Kidney epithelial cell (primary cell): ENCODE measurements around the gene ATF3. TPM values are rescaled to one million over a fixed set of nuclear protein-coding genes. Genes with fewer than 3 reads are reported as not detected.
A peak's percentile ranks its signal among the peaks of the same experiment; 100 is the strongest.

ENCODE experiments used
- DNase-seq: peaks from one replicate; pipeline ENCODE4 v3.0.0-alpha.2; 2010; ENCODE audit warnings: low read depth
- H3K27me3 ChIP-seq: 2 replicates; pipeline ENCODE4 v1.6.0; 2011; ENCODE audit warnings: low read length; ENCODE audit not compliant: control insufficient read depth, insufficient read depth
- H3K36me3 ChIP-seq: 2 replicates; pipeline ENCODE4 v1.5.1; 2011; ENCODE audit warnings: low read length; ENCODE audit not compliant: control insufficient read depth, insufficient read depth
- H3K4me3 ChIP-seq: 2 replicates; pipeline ENCODE4 v1.5.1; 2011; ENCODE audit warnings: low read depth, mild to moderate bottlenecking, control low read depth, low read length
- total RNA-seq: library from RNA; depleted of rRNA; stranded (reverse); fragments of >200 nt; gene quantifications from 2 replicates; pipeline ENCODE4 v1.2.3, GENCODE V29; 2015
- TF ChIP-seq, protein P1 (sequence below): IDR thresholded peaks from 2 replicates; pipeline ENCODE4 v1.5.1; 2011; ENCODE audit warnings: mild to moderate bottlenecking, moderate library complexity, low read length, control low read depth, inconsistent platforms; ENCODE audit not compliant: insufficient read depth, poor library complexity, severe bottlenecking

Gene ATF3
- total RNA-seq, 1 donor from 2014 or later = 99.2 TPM

DNA sequence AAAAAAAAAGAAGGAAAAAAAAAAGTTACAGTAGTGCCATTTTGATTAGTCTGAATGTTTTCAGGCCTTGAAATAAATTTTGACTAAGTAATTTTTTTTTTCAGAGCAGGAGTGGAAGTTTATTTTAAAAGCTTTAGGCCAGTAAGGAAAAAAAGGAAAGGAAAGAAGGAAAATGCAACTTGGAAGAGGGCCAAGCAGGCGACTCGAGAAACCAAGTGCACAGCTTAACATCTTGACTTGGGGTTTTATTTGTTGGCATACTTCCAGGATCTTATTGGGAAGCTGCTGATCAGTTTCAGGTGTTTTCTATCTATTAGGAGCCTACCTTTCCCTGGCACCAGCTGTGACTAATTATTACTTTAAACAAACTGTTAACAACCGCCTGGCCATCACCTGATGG lies 41.7 kb downstream of the ATF3 start:
- TF ChIP-seq, protein P1, sequence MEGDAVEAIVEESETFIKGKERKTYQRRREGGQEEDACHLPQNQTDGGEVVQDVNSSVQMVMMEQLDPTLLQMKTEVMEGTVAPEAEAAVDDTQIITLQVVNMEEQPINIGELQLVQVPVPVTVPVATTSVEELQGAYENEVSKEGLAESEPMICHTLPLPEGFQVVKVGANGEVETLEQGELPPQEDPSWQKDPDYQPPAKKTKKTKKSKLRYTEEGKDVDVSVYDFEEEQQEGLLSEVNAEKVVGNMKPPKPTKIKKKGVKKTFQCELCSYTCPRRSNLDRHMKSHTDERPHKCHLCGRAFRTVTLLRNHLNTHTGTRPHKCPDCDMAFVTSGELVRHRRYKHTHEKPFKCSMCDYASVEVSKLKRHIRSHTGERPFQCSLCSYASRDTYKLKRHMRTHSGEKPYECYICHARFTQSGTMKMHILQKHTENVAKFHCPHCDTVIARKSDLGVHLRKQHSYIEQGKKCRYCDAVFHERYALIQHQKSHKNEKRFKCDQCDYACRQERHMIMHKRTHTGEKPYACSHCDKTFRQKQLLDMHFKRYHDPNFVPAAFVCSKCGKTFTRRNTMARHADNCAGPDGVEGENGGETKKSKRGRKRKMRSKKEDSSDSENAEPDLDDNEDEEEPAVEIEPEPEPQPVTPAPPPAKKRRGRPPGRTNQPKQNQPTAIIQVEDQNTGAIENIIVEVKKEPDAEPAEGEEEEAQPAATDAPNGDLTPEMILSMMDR = no peak
- no peak for DNase-seq
- Histone ChIP-seq H3K27me3 (no peaks in the 10 kb centered on the region), H3K36me3 (no peaks in the 10 kb centered on the region), H3K4me3 (no peak overlapping the region)

DNA sequence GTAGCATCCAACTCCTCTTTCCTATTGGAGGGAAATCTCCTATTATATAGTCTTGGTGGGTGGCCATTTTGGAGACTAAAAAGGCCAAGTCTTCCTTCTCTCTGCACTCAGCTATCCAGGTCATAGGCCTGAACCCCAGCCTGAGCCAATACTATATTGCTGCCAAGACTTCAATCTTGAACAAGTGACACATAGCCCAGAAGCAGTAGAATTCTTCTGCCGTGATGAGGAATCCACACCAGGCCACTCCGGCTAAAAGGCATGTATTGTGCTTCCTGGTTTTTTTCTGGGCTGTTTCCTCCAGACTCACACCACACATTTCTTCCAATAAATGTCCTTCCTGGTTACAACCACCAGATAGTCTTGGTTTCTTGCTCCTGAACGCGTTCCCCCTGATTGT lies 43.0 kb downstream of the ATF3 start:
- Histone ChIP-seq H3K4me3 (no peak overlapping the region), H3K27me3 (no peaks in the 10 kb centered on the region), H3K36me3 (no peaks in the 10 kb centered on the region)
- no peak for DNase-seq
- TF ChIP-seq, protein P1 = no peak

DNA sequence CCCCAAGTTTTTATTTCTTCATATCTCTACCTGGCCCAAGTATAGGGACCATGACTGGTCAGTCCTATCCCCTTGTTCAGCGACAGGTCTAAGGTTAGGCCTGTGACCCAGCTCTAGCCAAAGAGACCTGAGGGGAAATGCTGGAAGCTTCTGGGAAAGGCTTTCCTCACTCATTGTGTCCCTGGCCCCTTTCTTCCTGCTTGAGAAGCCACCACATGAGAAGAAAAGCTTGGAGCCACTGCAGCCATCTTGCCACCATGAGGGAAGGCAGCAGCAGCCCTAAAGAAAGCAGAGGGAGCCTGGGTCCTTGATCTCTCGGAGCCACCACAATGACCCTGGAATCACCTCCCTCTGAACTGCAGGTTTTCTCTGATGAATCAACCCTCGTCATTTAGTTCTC lies 43.4 kb downstream of the ATF3 start:
- Histone ChIP-seq H3K4me3 (no peak overlapping the region), H3K36me3 (no peaks in the 10 kb centered on the region), H3K27me3 (no peaks in the 10 kb centered on the region)
- DNase-seq = no peak
- TF ChIP-seq, protein P1 = no peak

DNA sequence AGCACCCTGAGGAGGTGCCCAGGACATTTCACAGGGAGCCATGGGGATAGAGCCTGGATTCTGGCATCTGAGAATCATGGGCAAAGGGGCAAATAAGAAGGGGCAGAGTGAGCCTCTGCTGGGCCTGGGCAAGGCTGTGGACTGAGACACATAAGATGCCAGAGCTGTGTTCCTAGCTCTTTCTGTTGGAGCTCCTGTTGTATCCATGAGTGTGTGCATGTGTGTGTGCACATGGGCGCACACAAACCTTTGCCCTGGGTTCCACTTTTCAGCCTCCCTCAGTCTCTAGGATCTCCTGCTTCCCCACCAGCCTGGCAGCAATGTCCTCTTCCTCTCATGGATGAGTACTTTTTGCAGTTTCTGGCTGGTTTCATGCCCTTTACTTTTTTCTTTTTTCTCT lies 44.0 kb downstream of the ATF3 start:
- Histone ChIP-seq H3K36me3 (no peaks in the 10 kb centered on the region), H3K4me3 (no peak overlapping the region), H3K27me3 (no peaks in the 10 kb centered on the region)
- TF ChIP-seq, protein P1 = no peak
- no peak for DNase-seq

DNA sequence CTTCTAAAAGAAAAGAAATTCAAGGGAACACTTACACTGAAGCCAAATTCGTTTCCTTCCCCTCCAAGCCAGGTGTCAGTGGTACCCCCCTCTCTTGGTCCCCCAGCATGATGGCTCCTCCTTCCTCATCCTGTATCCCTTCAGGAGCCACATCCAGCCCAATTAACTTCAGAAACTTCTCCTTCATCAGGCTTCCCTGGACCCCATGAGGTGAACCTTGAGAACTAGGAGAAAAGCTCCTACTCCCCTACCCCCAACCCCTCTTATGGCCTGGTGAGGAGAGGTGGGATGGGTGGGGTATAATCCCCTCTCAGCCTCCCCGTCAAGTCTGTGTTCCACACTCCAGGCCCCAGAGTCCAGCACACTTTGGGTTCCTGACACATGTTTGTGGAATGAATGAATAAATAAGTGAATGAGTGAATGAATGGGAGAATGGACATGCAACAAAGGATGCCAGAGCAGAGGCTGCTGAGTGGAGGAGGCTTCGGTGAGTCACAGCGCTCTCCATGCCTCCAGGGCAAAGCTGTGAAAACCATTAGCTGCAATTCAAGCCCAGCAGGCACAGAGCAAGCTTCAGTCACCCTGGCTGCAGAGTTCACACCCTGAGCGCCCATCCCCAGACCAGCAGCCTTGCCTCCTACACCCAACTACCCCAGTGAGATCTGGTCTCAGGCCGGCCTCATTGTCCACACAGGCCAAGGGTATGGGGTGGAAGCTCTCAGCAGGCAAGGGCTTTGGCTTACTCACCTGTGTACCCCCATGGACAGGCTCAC lies 47.3 kb downstream of the ATF3 start:
- DNase-seq = peak; percentile 43

More for the DNA sequence above, 47.3 kb downstream of the ATF3 start:
- Histone ChIP-seq H3K36me3 (no peaks in the 10 kb centered on the region), H3K4me3 (no peak overlapping the region), H3K27me3 (no peaks in the 10 kb centered on the region)
- TF ChIP-seq, protein P1 = no peak
